H1 (cell line): ENCODE results near the gene PLEKHH2. TPM values are rescaled to one million over a fixed set of nuclear protein-coding genes. Genes with fewer than 3 reads are reported as not detected.
"Not testable (repeated sequence)": the region's sequence is repeated elsewhere in the genome, so short reads cannot be mapped to it uniquely, and the experiment has no call there.

Experiments used
- CTCF ChIA-PET: fragments of 300-600 bp; sonication (Branson Sonifier 250); formaldehyde crosslinking; loops from one replicate; lab custom pipeline; 2021; ENCODE audit not compliant: partially characterized antibody; lab: Charles Lee
- POLR2A ChIA-PET: fragments of 300-600 bp; sonication (Branson Sonifier 250); formaldehyde crosslinking; loops from one replicate; lab custom pipeline; 2021; ENCODE audit warnings: inconsistent platforms; ENCODE audit not compliant: partially characterized antibody; lab: Charles Lee
- DNase-seq, 2 experiments: peaks; one replicate each; pipeline versions ENCODE4 v3.0.0 to v3.0.0-alpha.2; 2010 to 2022; ENCODE audit warnings: low spot score in 2 of 2, low read depth in 1 of 2, mixed read lengths in 1 of 2
- FAIRE-seq: peaks from 2 replicates; lab custom pipeline; 2011; peaks lifted over from hg19 to GRCh38; lab: Jason Lieb, UNC
- H2AFZ ChIP-seq: 2 replicates; pipeline ENCODE4 v1.8.1; 2012; ENCODE audit warnings: low read length, inconsistent platforms
- H2AK5ac ChIP-seq: 2 replicates; pipeline ENCODE4 v1.6.1; 2013; ENCODE audit warnings: low read depth, low read length
- H2BK120ac ChIP-seq: replicated peaks from 2 replicates; pipeline ENCODE3; 2013; ENCODE audit warnings: low read depth, low read length, inconsistent platforms
- H2BK12ac ChIP-seq: 2 replicates; pipeline ENCODE4 v1.6.1; 2013; ENCODE audit warnings: low read depth, low read length
- H2BK15ac ChIP-seq: 2 replicates; pipeline ENCODE4 v1.6.1; 2013; ENCODE audit warnings: low read length
- H2BK20ac ChIP-seq: 2 replicates; pipeline ENCODE4 v1.6.1; 2013; ENCODE audit warnings: low read length
- H2BK5ac ChIP-seq: 2 replicates; pipeline ENCODE4 v1.6.1; 2013; ENCODE audit warnings: low read depth, low read length
- H3K14ac ChIP-seq: 2 replicates; pipeline ENCODE4 v1.6.1; 2013; ENCODE audit warnings: inconsistent platforms; ENCODE audit not compliant: insufficient read length
- H3K18ac ChIP-seq: 2 replicates; pipeline ENCODE4 v1.6.1; 2013; ENCODE audit warnings: low read length; ENCODE audit errors: extremely low read depth
- H3K23ac ChIP-seq: 2 replicates; pipeline ENCODE4 v1.6.1; 2013; ENCODE audit warnings: inconsistent platforms; ENCODE audit not compliant: insufficient read length
- H3K23me2 ChIP-seq: 2 replicates; pipeline ENCODE4 v1.6.1; 2013; ENCODE audit warnings: low read depth, low read length
- H3K27ac ChIP-seq: 2 replicates; pipeline ENCODE4 v1.6.1; 2011; ENCODE audit warnings: low read depth, low read length, inconsistent platforms
- H3K27me3 ChIP-seq, 4 experiments: replicated peaks in 1 of 4; 1 replicate in 1 of 4; 2 replicates in 3 of 4; pipeline versions ENCODE4 v1.6.1 to v1.8.1; 2011 to 2013; ENCODE audit warnings: low read length in 3 of 4, mild to moderate bottlenecking in 3 of 4, inconsistent platforms in 2 of 4, mixed read lengths in 2 of 4, moderate library complexity in 1 of 4; ENCODE audit not compliant: control insufficient read depth in 3 of 4, insufficient read depth in 3 of 4; ENCODE audit errors: extremely low read depth in 1 of 4
- H3K36me3 ChIP-seq, 4 experiments: 2 replicates each; pipeline versions ENCODE4 v1.6.1 to v1.8.1; 2011 to 2013; ENCODE audit warnings: mild to moderate bottlenecking in 4 of 4, low read length in 3 of 4, moderate library complexity in 2 of 4, control low read depth in 1 of 4, inconsistent platforms in 1 of 4; ENCODE audit not compliant: insufficient read depth in 4 of 4, control insufficient read depth in 2 of 4
- H3K4ac ChIP-seq: replicated peaks from 2 replicates; pipeline ENCODE3; 2013; ENCODE audit warnings: low read length, low read depth, mixed read lengths, inconsistent platforms; ENCODE audit not compliant: insufficient read length
- H3K4me1 ChIP-seq, 4 experiments: replicated peaks in 1 of 4; 1 replicate in 1 of 4; 2 replicates in 3 of 4; pipeline versions ENCODE4 v1.6.1 to v1.8.1; 2011 to 2013; ENCODE audit warnings: low read length in 3 of 4, inconsistent platforms in 2 of 4, mixed read lengths in 1 of 4; ENCODE audit not compliant: insufficient read depth in 4 of 4, control insufficient read depth in 3 of 4
- H3K4me2 ChIP-seq, 2 experiments: 2 replicates each; pipeline versions ENCODE4 v1.6.1 to v1.8.1; 2011 to 2013; ENCODE audit warnings: low read depth in 2 of 2, low read length in 2 of 2, control low read depth in 1 of 2, inconsistent platforms in 1 of 2, mild to moderate bottlenecking in 1 of 2; ENCODE audit not compliant: insufficient read depth in 1 of 2
- H3K4me3 ChIP-seq, 4 experiments: fragments of 200-600, 300-600 bp in 1 of 4; sonication (generic), shearing (Covaris generic), sonication (Bioruptor Twin) in 1 of 4; 2 replicates each; pipeline versions ENCODE4 v1.5.1 to v1.8.1; 2011 to 2016; ENCODE audit warnings: low read length in 4 of 4, low read depth in 3 of 4, control low read depth in 2 of 4, inconsistent platforms in 2 of 4, mild to moderate bottlenecking in 2 of 4, mixed read lengths in 1 of 4, moderate library complexity in 1 of 4; ENCODE audit not compliant: insufficient read depth in 2 of 4; ENCODE audit errors: extremely low read depth in 1 of 4
- H3K56ac ChIP-seq: replicated peaks from 2 replicates; pipeline ENCODE3; 2013; ENCODE audit warnings: low read depth, mild to moderate bottlenecking, mixed read lengths, low read length, inconsistent platforms; ENCODE audit not compliant: insufficient read length
- H3K79me1 ChIP-seq: 2 replicates; pipeline ENCODE4 v1.6.1; 2013; ENCODE audit warnings: low read depth, low read length, control low read depth
- H3K79me2 ChIP-seq, 2 experiments: 2 replicates each; pipeline versions ENCODE4 v1.6.1 to v1.8.1; 2012 to 2013; ENCODE audit warnings: low read length in 2 of 2, mild to moderate bottlenecking in 2 of 2, inconsistent platforms in 1 of 2; ENCODE audit not compliant: insufficient read depth in 2 of 2, control insufficient read depth in 1 of 2
- H3K9ac ChIP-seq, 4 experiments: replicated peaks in 1 of 4; 1 replicate in 1 of 4; 2 replicates in 3 of 4; pipeline versions ENCODE4 v1.6.1 to v1.8.1; 2011 to 2013; ENCODE audit warnings: low read depth in 3 of 4, low read length in 3 of 4, control low read depth in 2 of 4, mild to moderate bottlenecking in 2 of 4, moderate library complexity in 2 of 4, inconsistent platforms in 1 of 4; ENCODE audit errors: extremely low read depth in 1 of 4
- H3K9me3 ChIP-seq, 2 experiments: 2 replicates each; pipeline versions ENCODE4 v1.6.1 to v1.8.1; 2012 to 2013; ENCODE audit warnings: mild to moderate bottlenecking in 2 of 2, moderate library complexity in 2 of 2, control low read depth in 1 of 2, inconsistent platforms in 1 of 2, low read depth in 1 of 2, low read length in 1 of 2, mixed read lengths in 1 of 2; ENCODE audit not compliant: insufficient read depth in 2 of 2
- H4K20me1 ChIP-seq, 2 experiments: replicated peaks in 1 of 2; 2 replicates each; pipeline versions ENCODE3 to v1.8.1; 2011 to 2013; ENCODE audit warnings: inconsistent platforms in 2 of 2, low read length in 2 of 2, mild to moderate bottlenecking in 1 of 2; ENCODE audit not compliant: insufficient read depth in 2 of 2, control insufficient read depth in 1 of 2
- H4K5ac ChIP-seq: 2 replicates; pipeline ENCODE4 v1.6.1; 2013; ENCODE audit warnings: low read length, low read depth, mixed read lengths, inconsistent platforms; ENCODE audit not compliant: insufficient read length
- H4K8ac ChIP-seq: 2 replicates; pipeline ENCODE4 v1.8.0; 2013; ENCODE audit warnings: mild to moderate bottlenecking, moderate library complexity, low read length, inconsistent platforms; ENCODE audit not compliant: insufficient read depth; ENCODE audit errors: extremely low read depth
- H4K91ac ChIP-seq: replicated peaks from 2 replicates; pipeline ENCODE3; 2013; ENCODE audit warnings: low read length, mixed read lengths, inconsistent platforms; ENCODE audit not compliant: insufficient read length
- WGBS, 2 experiments: shearing (Covaris generic) in 1 of 2; methylation state at CpG; one replicate each; pipeline versions ENCODE4 v1.1.6 to v1.1.7; 2013 to 2015; ENCODE audit warnings: low lambda C conversion rate in 2 of 2, mixed read lengths in 2 of 2, inconsistent platforms in 1 of 2, low coverage in 1 of 2, missing lambda C conversion rate in 1 of 2; ENCODE audit not compliant: insufficient replicate concordance in 2 of 2, insufficient coverage in 1 of 2, insufficient read length in 1 of 2; ENCODE audit errors: extremely low coverage in 1 of 2, missing lambda C conversion rate in 1 of 2; 5-methylcytosine and 5-hydroxymethylcytosine counted together
- polyA plus RNA-seq, 7 experiments: library from polyadenylated mRNA; depleted of rRNA in 3 of 7; stranded (reverse) in 5 of 7; unstranded in 2 of 7; fragments of >200 nt in 5 of 7; fragments of 200-250 nt in 2 of 7; gene quantifications; 1 replicate in 5 of 7; 2 replicates in 1 of 7; 4 replicates in 1 of 7; pipeline versions ENCODE4 v1.2.1 to v1.2.3, GENCODE V29; 2011 to 2013; ENCODE audit warnings: missing spikeins in 2 of 7, mixed read lengths in 2 of 7
- total RNA-seq: library from RNA; stranded (reverse); fragmentation: NEBNext Ultra II Directional; extraction: Animal tissue kit (Norgen Biotek cat#: 25700); gene quantifications from 2 replicates; pipeline ENCODE4 v1.2.1, GENCODE V29; 2021

The PLEKHH2 gene
- total and polyA plus RNA-seq, 2 of the 8 experiments (the other 6 are each of a cell fraction or from before 2014, with no cell fraction given) = 2.2 to 5.0 TPM

- H3K79me1 ChIP-seq, POLR2A ChIA-PET, H3K23ac ChIP-seq, H3K23me2 ChIP-seq, H4K8ac ChIP-seq, H3K27me3 ChIP-seq, H4K91ac ChIP-seq, H3K27ac ChIP-seq, FAIRE-seq, H4K5ac ChIP-seq, H3K18ac ChIP-seq, H2BK120ac ChIP-seq, H2AK5ac ChIP-seq, H3K4me2 ChIP-seq, H3K56ac ChIP-seq, H2BK5ac ChIP-seq, H2BK20ac ChIP-seq, H3K4ac ChIP-seq, H2AFZ ChIP-seq, CTCF ChIA-PET, DNase-seq, H3K4me1 ChIP-seq, H3K36me3 ChIP-seq, H4K20me1 ChIP-seq, H3K4me3 ChIP-seq, H3K14ac ChIP-seq, H3K9ac ChIP-seq, H2BK12ac ChIP-seq, H3K79me2 ChIP-seq, H2BK15ac ChIP-seq: not testable (repeated sequence)
- WGBS, 2 experiments = 95% methylated on average over 4 of the region's 32 CpGs; no CpG with 5 or more reads in 1 of the 2 experiments
- H3K9me3 ChIP-seq = peaks cover 3 to 12% of the 10 kb centered on the region in 2 experiments; a peak in 1 of 4 replicates
These were observed 40.7 kb downstream of the PLEKHH2 start for GRCh38 chr2:43677783-43678182.
